Measurements from ENCODE around the gene TBL3. TPM values are rescaled to one million over a fixed set of nuclear protein-coding genes. Genes with fewer than 3 reads are reported as not detected.
"Not testable (repeated sequence)": the region's sequence is repeated elsewhere in the genome, so short reads cannot be mapped to it uniquely, and the experiment has no call there.

Gene TBL3
- total RNA-seq, 2 experiments from 2014 or later: 29.4 to 30.7 TPM

DNA sequence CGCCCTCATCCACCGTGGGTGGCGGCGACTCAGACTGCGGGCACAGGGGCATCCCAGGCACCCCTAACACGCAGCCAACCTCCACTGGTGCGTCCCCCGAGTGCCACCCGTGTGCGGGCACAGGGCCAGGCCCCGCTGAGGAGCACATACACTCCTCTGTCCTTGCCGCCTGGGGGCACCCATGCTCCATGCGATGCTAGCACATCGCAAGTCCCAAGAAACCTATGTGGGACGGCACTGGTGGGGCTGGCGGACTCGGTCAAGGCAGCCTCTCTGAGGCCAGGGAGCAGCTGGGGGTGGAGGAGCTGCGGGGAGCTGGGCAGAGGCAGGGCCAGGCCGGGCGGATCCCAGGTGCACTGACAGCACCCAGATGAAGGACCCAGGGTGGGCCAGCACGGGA lies 33.8 kb downstream of the TBL3 start:
- Mint-ChIP-seq H3K4me3 (no peak overlapping the region), H3K9me3 (no peaks in the 10 kb centered on the region), H3K27ac (no peak overlapping the region), H3K27me3 (no peaks in the 10 kb centered on the region), H3K4me1 (peaks cover 25% of the 10 kb centered on the region), H3K36me3 (no peaks in the 10 kb centered on the region)
- ATAC-seq (ENCODE audit: low read depth) (no peak), DNase-seq (no peak)
- POLR2A ChIA-PET: interaction anchor here (0.6 to 1.3 kb wide), 3 partner anchors 14 to 244 kb away, joined by 3 to 9 read pairs (median 4); no protein-coding TSS in a partner anchor

DNA sequence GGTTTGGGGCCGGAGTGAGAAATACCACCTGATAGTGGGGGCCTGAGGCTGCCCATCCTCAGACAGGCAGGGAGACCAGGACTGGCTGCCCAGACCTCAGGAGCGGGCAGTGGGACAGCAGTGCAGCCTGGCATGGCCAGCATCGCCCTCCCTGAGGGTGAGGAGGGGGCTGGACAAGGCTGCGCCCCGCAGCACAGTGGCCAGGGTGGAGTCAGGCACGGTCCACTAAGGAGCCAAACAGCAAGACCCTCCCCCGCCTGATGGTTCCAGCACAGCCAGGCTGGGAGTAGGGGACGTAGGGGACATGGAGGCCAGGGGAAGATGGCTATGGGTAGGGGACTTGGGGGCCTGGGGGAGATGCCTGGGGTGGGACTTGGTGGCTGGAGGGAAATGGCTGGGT lies 34.5 kb downstream of the TBL3 start:
- H3K4me1 Mint-ChIP-seq: peaks cover 25% of the 10 kb centered on the region
- DNase-seq (no peak), ATAC-seq (ENCODE audit: low read depth) (no peak)
- no peaks in the 10 kb centered on the region for H3K36me3 Mint-ChIP-seq
- peak overlapping the region; percentile 70 for H3K27ac Mint-ChIP-seq
- POLR2A ChIA-PET: interaction anchor here (0.6 kb wide), 1 partner anchor 244 kb away, joined by 4 read pairs; no protein-coding TSS in a partner anchor
- H3K9me3 Mint-ChIP-seq: no peaks in the 10 kb centered on the region
- H3K27me3 Mint-ChIP-seq: no peaks in the 10 kb centered on the region
- peak overlapping the region; percentile 12 for H3K4me3 Mint-ChIP-seq

DNA sequence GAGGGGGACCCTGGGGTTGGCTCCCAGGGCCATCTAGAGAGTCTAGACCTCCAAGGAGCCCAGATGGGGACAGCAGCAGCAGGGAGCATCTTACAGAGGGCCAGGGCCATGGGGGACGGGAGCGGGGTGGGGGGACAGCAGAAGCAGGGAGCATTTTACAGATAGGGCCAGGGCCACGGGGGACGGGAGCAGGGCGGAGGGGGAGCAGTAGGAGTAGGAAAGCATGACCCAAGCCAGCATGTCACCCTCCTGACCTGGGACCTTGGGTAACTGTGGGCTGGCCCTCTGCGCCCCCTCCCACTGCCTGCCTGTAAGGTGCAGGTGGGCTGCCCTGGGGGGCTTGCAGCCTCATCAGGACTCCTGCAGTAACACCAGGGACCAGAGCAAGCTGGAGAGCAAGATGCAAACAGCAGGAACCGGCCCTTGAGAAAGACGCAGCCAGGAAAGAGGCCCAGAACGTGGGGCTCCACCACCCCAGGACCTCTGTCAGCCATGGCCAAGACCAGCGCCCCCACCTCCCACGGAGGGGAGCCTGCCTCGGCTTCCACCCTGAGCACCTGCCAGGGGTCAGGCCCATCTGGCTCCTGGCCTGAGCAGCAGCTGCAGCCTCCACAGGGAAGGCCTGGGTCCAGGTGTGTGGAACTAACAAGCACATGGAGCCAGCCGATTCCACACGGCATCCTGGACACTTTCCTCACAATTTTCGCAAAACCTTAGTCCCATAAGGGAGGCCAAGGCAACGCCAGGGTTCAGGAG lies 35.4 kb downstream of the TBL3 start:
- Mint-ChIP-seq H3K4me1 (peaks cover 25% of the 10 kb centered on the region), H3K27me3 (no peaks in the 10 kb centered on the region), H3K27ac (peak overlapping the region; percentile 92), H3K9me3 (no peaks in the 10 kb centered on the region), H3K4me3 (peak overlapping the region; percentile 93), H3K36me3 (no peaks in the 10 kb centered on the region)
- DNase-seq: no peak
- no peak for ATAC-seq (ENCODE audit: low read depth)
- POLR2A ChIA-PET: interaction anchor here (0.6 to 2.2 kb wide), 5 partner anchors 17 to 147 kb away, joined by 3 to 25 read pairs (median 11); partner anchors contain the start of genes NTHL1, RPS2, TRAF7 and TSC2

DNA sequence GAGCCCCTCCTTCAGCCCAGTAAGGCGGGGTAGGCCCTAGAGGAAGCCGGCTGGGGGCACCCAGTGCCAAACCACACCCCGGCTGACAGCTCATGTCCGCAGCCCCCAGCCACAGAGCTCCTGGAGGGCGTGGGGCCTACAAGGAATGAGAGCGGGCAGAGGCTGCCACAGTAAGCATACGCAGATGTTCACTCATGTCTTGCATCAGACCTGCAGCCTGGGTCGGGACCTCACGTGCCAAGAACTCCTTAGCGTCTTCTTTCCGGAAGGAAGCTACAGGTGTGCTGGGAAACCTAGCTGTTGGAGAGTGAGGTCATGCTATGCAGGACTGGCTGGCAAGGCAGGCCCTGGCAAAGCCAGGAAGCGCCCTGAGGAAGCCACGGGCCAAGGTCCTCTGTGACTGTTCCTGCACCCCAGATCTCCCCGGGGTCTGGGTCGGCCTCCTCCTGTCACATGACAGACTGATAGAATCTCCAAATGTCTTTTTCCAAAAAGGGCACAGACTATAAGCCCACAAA lies 36.2 kb downstream of the TBL3 start:
- H3K9me3 Mint-ChIP-seq: no peaks in the 10 kb centered on the region
- peaks cover 25% of the 10 kb centered on the region for H3K4me1 Mint-ChIP-seq
- H3K36me3 Mint-ChIP-seq: no peaks in the 10 kb centered on the region
- peak overlapping the region; percentile 92 for H3K27ac Mint-ChIP-seq
- no peaks in the 10 kb centered on the region for H3K27me3 Mint-ChIP-seq
- DNase-seq (no peak), ATAC-seq (ENCODE audit: low read depth) (no peak)
- POLR2A ChIA-PET: interaction anchor here (0.6 to 2.2 kb wide), 7 partner anchors 11 to 147 kb away, joined by 3 to 25 read pairs (median 7); partner anchors contain the start of genes NHERF2, NTHL1, RPS2 and TRAF7
- H3K4me3 Mint-ChIP-seq: peak overlapping the region; percentile 93

DNA sequence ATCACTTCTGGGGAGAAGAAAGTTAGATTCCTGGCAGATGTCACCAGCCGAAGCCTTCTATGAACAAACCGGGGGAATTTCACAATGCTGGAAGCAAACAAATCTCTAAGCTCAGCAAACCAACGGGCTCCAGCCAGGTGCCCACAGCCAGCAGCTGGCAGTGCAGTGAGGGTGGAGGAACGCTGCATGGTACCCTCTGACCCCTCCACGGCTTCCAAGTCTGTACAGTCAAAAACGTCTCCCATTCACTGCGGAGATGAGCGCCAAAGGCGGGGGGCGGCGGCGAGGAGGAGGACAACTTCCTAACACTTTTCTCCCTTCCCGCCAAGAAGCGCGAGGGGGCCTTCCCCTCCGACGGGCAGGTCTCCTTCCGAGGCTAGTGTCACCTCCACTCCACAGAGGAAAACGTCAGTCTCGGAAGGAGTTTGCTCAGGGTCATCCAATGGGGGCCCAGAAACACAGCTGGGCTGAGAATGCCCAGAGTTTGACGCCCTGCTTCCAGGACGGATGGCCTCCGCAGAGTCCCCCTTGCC lies 36.8 kb downstream of the TBL3 start:
- H3K4me1 Mint-ChIP-seq: peaks cover 25% of the 10 kb centered on the region
- peak overlapping the region; percentile 93 for H3K4me3 Mint-ChIP-seq
- H3K36me3 Mint-ChIP-seq: no peaks in the 10 kb centered on the region
- no peaks in the 10 kb centered on the region for H3K9me3 Mint-ChIP-seq
- H3K27me3 Mint-ChIP-seq: no peaks in the 10 kb centered on the region
- POLR2A ChIA-PET: interaction anchor here (0.5 to 2.2 kb wide), 10 partner anchors 12 to 242 kb away, joined by 3 to 25 read pairs (median 6); partner anchors contain the start of genes NHERF2, NTHL1, RPS2 and TRAF7
- peak; percentile 58 for DNase-seq
- peak overlapping the region; percentile 92 for H3K27ac Mint-ChIP-seq
- ATAC-seq (ENCODE audit: low read depth): peak; percentile 12

DNA sequence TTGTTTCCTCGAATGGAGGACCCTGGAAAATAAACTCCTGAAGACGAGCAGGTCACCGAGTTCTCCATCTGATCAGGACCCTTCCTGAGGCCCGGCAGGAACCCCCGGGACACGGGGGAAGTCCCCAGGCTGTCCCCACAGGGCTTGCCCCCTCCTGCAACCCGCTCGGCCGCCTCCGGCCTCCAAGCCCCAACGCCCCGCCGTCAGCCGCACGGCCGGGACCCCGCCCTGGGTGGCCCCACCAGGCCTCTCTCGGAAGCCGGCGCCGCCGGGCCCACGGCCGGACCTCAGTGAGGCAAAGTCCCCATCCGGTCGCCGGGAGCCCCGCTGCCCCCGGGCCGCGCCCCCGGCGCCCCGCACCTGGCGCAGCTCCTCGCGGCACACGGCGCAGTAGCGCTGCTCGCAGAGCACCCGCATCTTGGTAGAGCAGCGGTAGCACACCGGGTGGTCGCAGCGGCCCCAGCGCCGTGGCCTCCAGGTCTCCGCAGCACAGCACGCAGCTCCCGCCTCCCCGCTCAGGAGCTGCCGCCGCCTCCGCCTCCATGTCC lies 37.4 kb downstream of the TBL3 start:
- DNase-seq (peak; percentile 64), ATAC-seq (ENCODE audit: low read depth) (peak; percentile 50)
- POLR2A ChIA-PET: interaction anchor here (0.5 to 2.2 kb wide), 8 partner anchors 18 to 241 kb away, joined by 3 to 17 read pairs (median 6); partner anchors contain the start of genes NHERF2, NTHL1, RPS2 and TRAF7
- peaks cover 25% of the 10 kb centered on the region for H3K4me1 Mint-ChIP-seq
- peak overlapping the region; percentile 92 for H3K27ac Mint-ChIP-seq
- H3K9me3 Mint-ChIP-seq: no peaks in the 10 kb centered on the region
- H3K36me3 Mint-ChIP-seq: no peaks in the 10 kb centered on the region
- peak overlapping the region; percentile 93 for H3K4me3 Mint-ChIP-seq
- H3K27me3 Mint-ChIP-seq: no peaks in the 10 kb centered on the region

DNA sequence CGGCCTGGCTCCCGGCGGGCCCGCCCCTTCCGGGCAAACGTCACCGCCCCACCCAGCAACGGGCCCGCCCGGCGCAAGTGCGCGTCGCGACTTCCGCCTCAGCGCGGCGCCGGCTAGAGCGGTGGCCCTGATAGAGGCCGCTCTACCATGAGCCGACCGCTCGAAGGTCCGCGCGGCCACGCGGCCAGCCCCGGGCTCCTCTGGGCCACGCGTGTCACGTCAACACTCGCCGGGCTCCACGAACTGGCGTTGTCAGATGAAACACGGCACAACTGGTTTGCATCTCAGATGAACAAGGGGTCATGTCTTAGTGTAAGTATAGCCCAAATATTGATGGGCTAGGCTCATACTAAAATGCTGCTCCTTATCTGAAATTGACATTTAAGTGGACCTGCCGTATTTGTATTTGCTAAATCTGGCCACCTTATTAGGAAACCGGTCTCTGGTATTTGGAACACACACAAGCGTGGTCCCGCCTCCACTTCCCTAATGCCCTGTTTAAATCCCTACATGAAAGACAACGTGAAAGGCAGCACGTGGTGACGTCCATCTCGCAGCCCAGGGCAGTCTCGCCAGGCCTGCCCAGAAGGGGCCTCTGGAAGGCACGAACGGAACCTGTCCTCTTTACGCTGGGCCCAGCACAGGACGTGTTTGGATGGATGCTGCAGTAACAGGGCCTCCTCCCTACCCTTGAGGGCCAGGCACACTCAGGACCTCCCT lies 38.1 kb downstream of the TBL3 start, which contains the start of gene ZNF598:
Gene ZNF598, minus strand, starts transcription at position 31 of the 720 bp plus-strand sequence.
- DNase-seq (peak; percentile 91), ATAC-seq (ENCODE audit: low read depth) (peak; percentile 86)
- Mint-ChIP-seq H3K36me3 (no peaks in the 10 kb centered on the region), H3K9me3 (no peaks in the 10 kb centered on the region), H3K27ac (peak within 1 kb of the TSS; percentile 92), H3K27me3 (no peaks in the 10 kb centered on the region), H3K4me1 (peaks cover 25% of the 10 kb centered on the region), H3K4me3 (peak within 1 kb of the TSS; percentile 93)
- POLR2A ChIA-PET: interaction anchor here (1.2 to 1.8 kb wide), 2 partner anchors 17 to 145 kb away, joined by 3 to 17 read pairs; partner anchors contain the start of genes NHERF2 and TRAF7

DNA sequence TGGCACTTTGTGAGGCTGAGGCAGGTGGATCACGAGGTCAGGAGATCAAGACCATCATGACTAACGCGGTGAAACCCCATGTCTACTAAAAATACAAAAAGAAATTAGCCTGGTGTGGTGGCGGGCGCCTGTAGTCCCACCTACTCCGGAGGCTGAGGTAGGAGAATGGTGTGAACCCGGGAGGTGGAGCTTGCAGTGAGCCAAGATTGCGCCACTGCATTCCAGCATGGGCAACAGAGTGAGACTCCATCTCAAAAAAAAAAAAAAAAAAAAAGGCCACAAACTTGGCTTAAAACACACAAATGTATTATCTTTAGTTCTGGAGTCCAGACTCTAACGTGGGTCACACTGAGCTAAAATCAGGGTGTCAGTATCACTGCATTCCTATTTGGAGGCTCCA lies 39.9 kb downstream of the TBL3 start:
- not testable (repeated sequence) for H3K27ac Mint-ChIP-seq; ATAC-seq (ENCODE audit: low read depth); H3K36me3 Mint-ChIP-seq; DNase-seq; H3K4me3 Mint-ChIP-seq; H3K9me3 Mint-ChIP-seq; H3K27me3 Mint-ChIP-seq
- H3K4me1 Mint-ChIP-seq: peaks cover 19% of the 10 kb centered on the region
- POLR2A ChIA-PET: interaction anchor here (1.0 to 1.2 kb wide), 2 partner anchors 10 to 143 kb away, joined by 5 to 10 read pairs; no protein-coding TSS in a partner anchor

DNA sequence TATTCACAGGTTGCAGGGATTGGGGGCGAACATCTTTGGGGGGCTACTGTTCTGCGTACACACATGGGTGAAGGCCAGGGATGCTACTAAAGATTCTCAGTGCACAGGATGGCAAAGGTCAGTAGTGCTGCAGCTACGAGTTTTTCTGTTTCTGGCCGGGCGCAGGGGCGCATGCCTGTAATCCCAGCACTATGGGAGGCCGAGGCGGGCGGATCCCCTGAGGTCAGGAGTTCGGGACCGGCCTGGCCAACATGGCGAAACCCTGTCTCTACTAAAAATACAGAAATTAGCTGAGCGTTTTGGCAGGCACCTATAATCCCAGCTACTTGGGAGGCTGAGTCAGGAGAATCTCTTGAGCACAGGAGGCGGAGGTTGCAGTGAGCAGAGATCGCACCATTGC lies 41.7 kb downstream of the TBL3 start:
- H3K4me1 Mint-ChIP-seq: peaks cover 6% of the 10 kb centered on the region
- DNase-seq: no peak
- POLR2A ChIA-PET: interaction anchor here (1.0 kb wide), 1 partner anchor 142 kb away, joined by 3 read pairs; the partner anchor contains the start of gene TRAF7
- H3K36me3 Mint-ChIP-seq: no peaks in the 10 kb centered on the region
- H3K27me3 Mint-ChIP-seq: peaks cover 5% of the 10 kb centered on the region
- no peak for ATAC-seq (ENCODE audit: low read depth)
- no peak overlapping the region for H3K27ac Mint-ChIP-seq
- no peak overlapping the region for H3K4me3 Mint-ChIP-seq
- no peaks in the 10 kb centered on the region for H3K9me3 Mint-ChIP-seq

DNA sequence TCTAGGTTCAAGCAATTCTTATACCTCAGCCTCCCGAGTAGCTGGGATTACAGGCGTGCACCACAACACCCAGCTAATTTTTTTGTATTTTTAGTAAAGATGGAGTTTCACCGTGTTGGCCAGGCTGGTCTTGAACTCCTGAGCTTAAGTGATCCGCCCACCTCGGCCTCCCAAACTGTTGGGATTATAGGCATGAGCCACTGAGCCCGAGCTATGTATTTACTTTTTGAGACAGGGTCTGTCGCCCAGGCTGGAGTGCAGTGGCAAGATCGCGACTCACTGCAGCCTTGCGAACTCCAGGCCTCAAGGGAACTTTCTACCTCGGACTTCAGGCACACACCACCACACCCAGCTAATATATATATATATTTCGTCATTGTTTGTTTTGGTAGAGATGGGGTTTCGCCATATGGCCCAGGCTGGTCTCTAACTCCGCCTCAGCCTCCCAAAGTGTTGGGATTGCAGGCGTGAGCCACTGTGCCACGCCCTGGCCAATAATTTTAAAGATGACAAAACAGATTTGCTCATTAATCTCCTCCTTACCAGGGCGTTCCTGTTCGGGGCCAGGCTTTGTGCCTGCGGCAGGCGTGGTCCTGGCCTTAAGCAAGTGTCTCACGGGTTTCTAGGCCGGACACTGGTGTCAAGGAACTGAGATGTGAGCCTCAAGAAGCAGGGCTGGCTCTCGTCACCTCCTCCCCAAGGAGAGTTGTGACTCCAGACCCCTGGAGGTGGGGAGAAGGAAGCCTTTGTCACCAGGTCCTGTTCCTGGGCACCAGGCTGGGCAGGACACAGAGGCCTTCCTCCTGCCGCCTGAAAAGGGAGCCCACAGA lies 43.5 kb downstream of the TBL3 start:
- H3K27ac Mint-ChIP-seq: no peak overlapping the region
- POLR2A ChIA-PET: no interaction called here

DNA sequence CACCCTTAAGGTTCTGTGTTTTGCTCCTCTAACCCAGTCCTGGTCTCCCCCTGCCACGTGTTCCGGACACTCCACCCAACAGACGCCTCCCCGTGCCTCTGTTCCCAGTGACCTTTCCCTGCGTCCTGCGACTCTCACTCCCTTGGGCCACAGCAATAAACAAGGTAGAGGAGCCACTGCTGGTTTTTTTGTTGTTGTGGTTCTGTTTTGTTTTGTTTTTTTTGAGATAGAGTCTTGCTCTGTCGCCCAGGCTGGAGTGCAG lies 44.0 kb downstream of the TBL3 start:
- DNase-seq (no peak), ATAC-seq (ENCODE audit: low read depth) (no peak)
- Mint-ChIP-seq H3K27me3 (peaks cover 18% of the 10 kb centered on the region), H3K36me3 (no peaks in the 10 kb centered on the region), H3K4me1 (peaks cover 1% of the 10 kb centered on the region), H3K9me3 (no peaks in the 10 kb centered on the region), H3K27ac (no peak overlapping the region), H3K4me3 (no peak overlapping the region)
- POLR2A ChIA-PET: interaction anchor here (1.4 kb wide), 1 partner anchor 139 kb away, joined by 6 read pairs; no protein-coding TSS in a partner anchor

More for the DNA sequence above, 43.5 kb downstream of the TBL3 start:
- no peak overlapping the region for H3K4me3 Mint-ChIP-seq
- no peaks in the 10 kb centered on the region for H3K36me3 Mint-ChIP-seq
- DNase-seq: no peak
- peaks cover 2% of the 10 kb centered on the region for H3K4me1 Mint-ChIP-seq
- H3K27me3 Mint-ChIP-seq: peaks cover 12% of the 10 kb centered on the region
- H3K9me3 Mint-ChIP-seq: no peaks in the 10 kb centered on the region
- ATAC-seq (ENCODE audit: low read depth): no peak

DNA sequence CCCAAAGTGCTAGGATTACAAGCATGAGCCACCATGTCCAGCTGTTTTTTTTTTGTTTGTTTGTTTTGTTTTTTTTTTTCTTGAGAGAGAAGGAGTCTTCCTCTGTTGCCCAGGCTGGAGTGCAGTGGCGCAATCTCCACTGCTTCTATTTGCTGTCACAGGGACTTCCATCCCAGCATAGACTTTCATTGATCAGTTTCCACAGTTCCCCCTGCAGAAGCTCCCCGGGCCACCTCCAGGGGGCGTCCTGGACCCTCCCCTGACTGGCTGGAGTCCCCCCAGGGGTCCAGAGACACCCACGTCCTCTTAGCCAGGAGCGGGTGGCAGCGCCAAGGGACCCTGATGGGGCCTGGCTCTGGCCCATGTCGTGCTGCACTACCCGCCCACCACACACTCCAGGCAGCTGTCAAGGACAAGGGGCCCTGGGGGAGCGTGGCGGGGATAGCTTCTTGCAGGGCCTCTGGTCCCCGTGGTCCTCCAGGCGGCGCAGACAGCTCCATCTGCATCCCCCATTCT lies 44.6 kb downstream of the TBL3 start:
- no peak for ATAC-seq (ENCODE audit: low read depth)
- POLR2A ChIA-PET: interaction anchor here (1.4 kb wide), 1 partner anchor 138 kb away, joined by 6 read pairs; no protein-coding TSS in a partner anchor
- H3K36me3 Mint-ChIP-seq: no peaks in the 10 kb centered on the region
- peaks cover 23% of the 10 kb centered on the region for H3K27me3 Mint-ChIP-seq
- H3K9me3 Mint-ChIP-seq: no peaks in the 10 kb centered on the region
- H3K27ac Mint-ChIP-seq: no peak overlapping the region
- peaks cover 1% of the 10 kb centered on the region for H3K4me1 Mint-ChIP-seq
- no peak for DNase-seq
- no peak overlapping the region for H3K4me3 Mint-ChIP-seq

Measured in activated naive CD8-positive, alpha-beta T cell treated with anti-CD3 and anti-CD28 coated beads, Interleukin-2, amount 10 ng/mL, durations not matched to agents 7 days and 5 days (primary cell).